Measurements from ENCODE around the gene C4orf54. TPM values are rescaled to one million over a fixed set of nuclear protein-coding genes. Genes with fewer than 3 reads are reported as not detected.

C4orf54 gene
- total RNA-seq, 1 experiment from 2014 or later, result not detected

DNA sequence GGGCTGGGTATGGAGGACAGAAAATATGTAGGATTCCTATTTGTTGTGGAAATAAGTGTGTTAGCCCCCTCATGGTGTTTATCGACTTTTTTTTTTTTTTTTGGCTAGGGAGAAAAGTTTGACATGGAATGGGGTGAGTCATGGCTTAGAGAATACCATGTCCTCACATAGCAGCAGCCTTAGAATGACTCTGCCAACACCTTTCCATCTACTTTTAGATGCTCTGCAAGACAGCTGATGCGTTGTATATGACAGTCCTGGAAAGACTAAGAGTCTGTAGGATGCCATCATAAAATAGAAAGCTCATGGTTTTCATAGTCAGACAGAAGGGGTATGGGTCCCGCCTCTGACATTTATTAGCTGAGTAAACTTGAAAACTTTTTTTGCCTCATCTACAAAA, 45.3 kb downstream of the C4orf54 start:
- Histone ChIP-seq H4K8ac (replicated peaks; ENCODE audit: insufficient read length, low read depth, low read length) (no peak overlapping the region), H2BK15ac (ENCODE audit: low read depth, low read length) (no peak overlapping the region), H3K23me2 (ENCODE audit: insufficient read length, low read depth, low read length, poor library complexity, severe bottlenecking) (no peaks in the 10 kb centered on the region), H3K23ac (ENCODE audit: insufficient read length, low read depth, low read length) (no peak overlapping the region), H3K4ac (ENCODE audit: low read depth, low read length) (no peak overlapping the region), H3K18ac (ENCODE audit: insufficient read length, low read depth, low read length) (no peak overlapping the region), H3K27ac (ENCODE audit: insufficient read length, low read depth, low read length) (no peak overlapping the region), H2BK12ac (ENCODE audit: insufficient read length, low read depth, low read length) (no peak overlapping the region), H4K20me1 (ENCODE audit: control insufficient read depth, insufficient read depth, insufficient read length) (no peaks in the 10 kb centered on the region), H2BK120ac (ENCODE audit: low read depth, low read length, poor library complexity, severe bottlenecking) (no peak overlapping the region), H3K14ac (ENCODE audit: insufficient read depth, low read length) (no peak overlapping the region), H3K9ac (ENCODE audit: extremely low read depth, insufficient read length, low read length) (no peak overlapping the region), H2AFZ (ENCODE audit: low read length) (no peak overlapping the region), H3K9me3 (ENCODE audit: control insufficient read depth, low read depth, low read length) (no peaks in the 10 kb centered on the region), H3K56ac (ENCODE audit: insufficient read length, low read depth, low read length) (no peak overlapping the region), H4K91ac (ENCODE audit: insufficient read length, low read depth, low read length) (no peak overlapping the region), H3T11ph (ENCODE audit: low read length) (no peak overlapping the region), H4K5ac (ENCODE audit: insufficient read length, low read depth, low read length) (no peak overlapping the region), H3K79me2 (ENCODE audit: insufficient read depth, low read length) (no peaks in the 10 kb centered on the region), H3K79me1 (ENCODE audit: insufficient read depth, low read depth, low read length, poor library complexity, severe bottlenecking) (no peaks in the 10 kb centered on the region), H2BK5ac (ENCODE audit: insufficient read length, low read length) (no peak overlapping the region), H3K27me3 (ENCODE audit: insufficient read depth, low read length) (no peaks in the 10 kb centered on the region), H2AK5ac (ENCODE audit: insufficient read length, low read length) (no peak overlapping the region), H3K4me1 (ENCODE audit: insufficient read depth, low read length) (no peaks in the 10 kb centered on the region), H3K4me2 (ENCODE audit: insufficient read depth, insufficient read length, low read length) (no peak overlapping the region), H2BK20ac (ENCODE audit: low read depth, low read length, poor library complexity, severe bottlenecking) (no peak overlapping the region)
- H3K27me3 Mint-ChIP-seq (ENCODE audit: low read depth), result no peaks in the 10 kb centered on the region
- WGBS (ENCODE audit: extremely low coverage, insufficient read length, low lambda C conversion rate), result no CpG with 5 or more reads among the region's 3 CpGs
- TF ChIP-seq, protein P1, sequence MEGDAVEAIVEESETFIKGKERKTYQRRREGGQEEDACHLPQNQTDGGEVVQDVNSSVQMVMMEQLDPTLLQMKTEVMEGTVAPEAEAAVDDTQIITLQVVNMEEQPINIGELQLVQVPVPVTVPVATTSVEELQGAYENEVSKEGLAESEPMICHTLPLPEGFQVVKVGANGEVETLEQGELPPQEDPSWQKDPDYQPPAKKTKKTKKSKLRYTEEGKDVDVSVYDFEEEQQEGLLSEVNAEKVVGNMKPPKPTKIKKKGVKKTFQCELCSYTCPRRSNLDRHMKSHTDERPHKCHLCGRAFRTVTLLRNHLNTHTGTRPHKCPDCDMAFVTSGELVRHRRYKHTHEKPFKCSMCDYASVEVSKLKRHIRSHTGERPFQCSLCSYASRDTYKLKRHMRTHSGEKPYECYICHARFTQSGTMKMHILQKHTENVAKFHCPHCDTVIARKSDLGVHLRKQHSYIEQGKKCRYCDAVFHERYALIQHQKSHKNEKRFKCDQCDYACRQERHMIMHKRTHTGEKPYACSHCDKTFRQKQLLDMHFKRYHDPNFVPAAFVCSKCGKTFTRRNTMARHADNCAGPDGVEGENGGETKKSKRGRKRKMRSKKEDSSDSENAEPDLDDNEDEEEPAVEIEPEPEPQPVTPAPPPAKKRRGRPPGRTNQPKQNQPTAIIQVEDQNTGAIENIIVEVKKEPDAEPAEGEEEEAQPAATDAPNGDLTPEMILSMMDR (conservative IDR thresholded peaks at IDR 0.05), result no peak
- no peaks in the 10 kb centered on the region for H3K36me3 Mint-ChIP-seq (ENCODE audit: insufficient read depth in 1 of 3, low read depth in 3 of 3)
- H3K4me1 Mint-ChIP-seq, result peaks cover 0 to 2% of the 10 kb centered on the region in 2 experiments; a peak in 1 of 4 replicates
- no peak overlapping the region for H3K4me3 Mint-ChIP-seq
- H3K9me3 Mint-ChIP-seq, result no peaks in the 10 kb centered on the region
- DNase-seq, result no peak
- H3K27ac Mint-ChIP-seq, result no peak overlapping the region

Measured in H9 (cell line).